Stimulated activated CD8-positive, alpha-beta memory T cell treated with anti-CD3 and anti-CD28 coated beads, Interleukin-15, amount 100 ng/mL, for 48 hours (primary cell): ENCODE measurements around the gene ZNF486.
"Not testable (repeated sequence)": the region's sequence is repeated elsewhere in the genome, so short reads cannot be mapped to it uniquely, and the experiment has no call there.

ENCODE experiments used
- DNase-seq, 2 donors: peaks; one replicate each; pipeline ENCODE4 v3.0.0-alpha.2; 2020; ENCODE audit warnings: low read depth in 2 of 2

Gene ZNF486

GRCh38 chr19:20233105-20233504 is 66.1 kb downstream of the ZNF486 start:
- DNase-seq = no peak

GRCh38 chr19:20235156-20235555 is 68.1 kb downstream of the ZNF486 start:
- no peak for DNase-seq

- DNase-seq = peak; percentile 75 to 83
Measured at GRCh38 chr19:20237773-20238623, 71.0 kb downstream of the ZNF486 start.

- DNase-seq = no peak
Measured at GRCh38 chr19:20243629-20244028, 76.6 kb downstream of the ZNF486 start.

- DNase-seq = no peak
Measured at GRCh38 chr19:20244356-20244755, 77.3 kb downstream of the ZNF486 start.

- DNase-seq = no peak
Measured at GRCh38 chr19:20245309-20245708, 78.3 kb downstream of the ZNF486 start.

- DNase-seq = no peak
Measured at GRCh38 chr19:20247016-20247683, 80.1 kb downstream of the ZNF486 start.

GRCh38 chr19:20248258-20248657 is 81.2 kb downstream of the ZNF486 start:
- not testable (repeated sequence) for DNase-seq
